ENCODE results near the gene MRPL33. TPM values are rescaled to one million over a fixed set of nuclear protein-coding genes. Genes with fewer than 3 reads are reported as not detected.

MRPL33 gene
- total and polyA plus RNA-seq, 2 experiments from 2014 or later, result 80.5 to 310 TPM

GRCh38 chr2:27736031-27736889 lies 35.3 kb upstream of the MRPL33 start:
- H3K4me1 Mint-ChIP-seq, result peaks cover 19% of the 10 kb centered on the region
- peak overlapping the region; percentile 100 for H2AFZ ChIP-seq
- H3K27me3 ChIP-seq (ENCODE audit: insufficient read depth), result no peaks in the 10 kb centered on the region
- H3K27me3 Mint-ChIP-seq (ENCODE audit: insufficient read depth, low read depth, poor library complexity), result peaks cover 9% of the 10 kb centered on the region
- peak overlapping the region; percentile 69 for H3K4me3 ChIP-seq
- H3K9me2 ChIP-seq (ENCODE audit: insufficient read depth), result 0 out of 2 replicates have a peak, but pooled peaks cover 3% of the 10 kb centered on the region
- ATAC-seq (peak; percentile 23), DNase-seq (ENCODE audit: low spot score) (no peak)
- H3K36me3 ChIP-seq (ENCODE audit: insufficient read depth), result no peaks in the 10 kb centered on the region
- peaks cover 15% of the 10 kb centered on the region; the same call in 2 of the 3 replicates for H3K9me3 Mint-ChIP-seq
- H3K4me3 Mint-ChIP-seq, result peak overlapping the region; percentile 77
- 0 out of 2 replicates have a peak, but pooled peaks cover 11% of the 10 kb centered on the region for H3F3A ChIP-seq (replicated peaks; ENCODE audit: low read depth)
- H3K27ac ChIP-seq (ENCODE audit: low read depth), result peak overlapping the region; percentile 84
- H3K27ac Mint-ChIP-seq, result 0 out of 2 replicates have a peak overlapping the region, but pooled peaks have one; percentile 52
- H3K79me2 ChIP-seq (replicated peaks; ENCODE audit: insufficient read depth), result no peaks in the 10 kb centered on the region
- no peaks in the 10 kb centered on the region for H4K20me1 ChIP-seq (replicated peaks; ENCODE audit: insufficient read depth)
- H3K36me3 Mint-ChIP-seq (ENCODE audit: low read depth), result peaks cover 1% of the 10 kb centered on the region; the same call in 2 of the 3 replicates
- H3K4me1 ChIP-seq (ENCODE audit: insufficient read depth), result peaks cover 17% of the 10 kb centered on the region
- no peak for TF ChIP-seq ETS1 (IDR thresholded peaks at IDR 0.05)
- TF ChIP-seq EZH2phosphoT487 (IDR thresholded peaks at IDR 0.05; ENCODE audit: unreplicated experiment), result no peak
- TF ChIP-seq NANOG (IDR thresholded peaks at IDR 0.05; ENCODE audit: borderline replicate concordance), result no peak
- no peak for TF ChIP-seq ZNF114 (CRISPR knock-in tag; IDR thresholded peaks at IDR 0.05)
- TF ChIP-seq EZH2 (IDR thresholded peaks at IDR 0.05; ENCODE audit: low read depth, unreplicated experiment), result no peak
- TF ChIP-seq ZNF331 (CRISPR knock-in tag; IDR thresholded peaks at IDR 0.05; ENCODE audit: low read depth), result no peak
- no peak for TF ChIP-seq STAT1 (IDR thresholded peaks at IDR 0.05; ENCODE audit: unreplicated experiment)
- TF ChIP-seq POLR2AphosphoS5 (IDR thresholded peaks at IDR 0.05; ENCODE audit: low read depth), result no peak
- no peak for TF ChIP-seq ZNF462 (CRISPR knock-in tag; IDR thresholded peaks at IDR 0.05)
- no peak for TF ChIP-seq JUNB (IDR thresholded peaks at IDR 0.05; ENCODE audit: unreplicated experiment)
- no peak for TF ChIP-seq CTCF (conservative IDR thresholded peaks at IDR 0.05; ENCODE audit: low read depth in 2 of 2)
- TF ChIP-seq REST (IDR thresholded peaks at IDR 0.05; ENCODE audit: unreplicated experiment), result no peak
- TF ChIP-seq CREB1 (CRISPR knock-in tag; IDR thresholded peaks at IDR 0.05; ENCODE audit: low read depth), result no peak
- H3K4me2 ChIP-seq, result peak overlapping the region; percentile 92
